IPS DF 6.9 (cell line): ENCODE results near the gene ZNF423.

Experiments
- DNase-seq: peaks from one replicate; pipeline ENCODE4 v3.0.0-alpha.2; 2013; ENCODE audit warnings: low read depth, low spot score
- H3K27ac ChIP-seq: one replicate; pipeline ENCODE4 v1.5.1; 2013; ENCODE audit warnings: low read length, control low read depth
- H3K27me3 ChIP-seq: 2 replicates; pipeline ENCODE4 v1.6.1; 2013; ENCODE audit warnings: mild to moderate bottlenecking, low read length; ENCODE audit not compliant: control insufficient read depth, insufficient read depth
- H3K36me3 ChIP-seq: 2 replicates; pipeline ENCODE4 v1.6.1; 2013; ENCODE audit warnings: low read length; ENCODE audit not compliant: control insufficient read depth, insufficient read depth
- H3K4me1 ChIP-seq: 2 replicates; pipeline ENCODE4 v1.6.1; 2013; ENCODE audit warnings: low read length; ENCODE audit not compliant: control insufficient read depth, insufficient read depth
- H3K4me3 ChIP-seq: 2 replicates; pipeline ENCODE4 v1.5.1; 2013; ENCODE audit warnings: mild to moderate bottlenecking, low read length
- H3K9me3 ChIP-seq: 2 replicates; pipeline ENCODE4 v1.6.1; 2013; ENCODE audit warnings: low read length, inconsistent platforms; ENCODE audit not compliant: control insufficient read depth, insufficient read depth
- WGBS: extraction: QIAGEN DNeasy Blood & Tissue Kit; methylation state at CpG from one replicate; pipeline ENCODE4 v1.1.7; 2013; ENCODE audit warnings: mixed read lengths, missing lambda C conversion rate; ENCODE audit not compliant: insufficient read length, insufficient coverage; 5-methylcytosine and 5-hydroxymethylcytosine counted together

Gene ZNF423

DNA sequence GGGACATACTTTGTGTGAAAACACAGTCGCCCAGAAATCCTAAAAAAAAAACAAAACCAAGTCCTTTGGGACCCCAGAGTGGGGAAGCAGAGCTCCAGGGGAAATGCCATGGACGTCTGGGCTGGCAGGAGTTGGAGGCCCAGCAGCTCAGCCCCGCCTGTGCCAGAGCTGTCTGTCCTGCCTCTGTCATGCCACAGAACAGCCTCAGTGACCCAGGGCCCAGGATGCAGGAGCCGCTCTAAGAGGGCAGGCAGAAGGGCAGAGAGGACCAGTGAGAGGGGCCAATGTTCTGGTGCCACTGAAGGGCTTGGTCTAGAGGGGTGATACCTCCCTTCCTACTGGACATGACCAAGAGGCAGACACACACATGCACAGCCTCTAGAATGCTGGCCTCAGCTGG lies 316.2 kb downstream of the ZNF423 start:
- peaks cover 5% of the 10 kb centered on the region for H3K4me1 ChIP-seq
- no peaks in the 10 kb centered on the region for H3K27me3 ChIP-seq
- H3K4me3 ChIP-seq, result no peak overlapping the region
- no peaks in the 10 kb centered on the region for H3K36me3 ChIP-seq
- no peak overlapping the region for H3K27ac ChIP-seq
- no peaks in the 10 kb centered on the region for H3K9me3 ChIP-seq
- DNase-seq, result no peak
- WGBS, result no CpG with 5 or more reads among the region's 4 CpGs

DNA sequence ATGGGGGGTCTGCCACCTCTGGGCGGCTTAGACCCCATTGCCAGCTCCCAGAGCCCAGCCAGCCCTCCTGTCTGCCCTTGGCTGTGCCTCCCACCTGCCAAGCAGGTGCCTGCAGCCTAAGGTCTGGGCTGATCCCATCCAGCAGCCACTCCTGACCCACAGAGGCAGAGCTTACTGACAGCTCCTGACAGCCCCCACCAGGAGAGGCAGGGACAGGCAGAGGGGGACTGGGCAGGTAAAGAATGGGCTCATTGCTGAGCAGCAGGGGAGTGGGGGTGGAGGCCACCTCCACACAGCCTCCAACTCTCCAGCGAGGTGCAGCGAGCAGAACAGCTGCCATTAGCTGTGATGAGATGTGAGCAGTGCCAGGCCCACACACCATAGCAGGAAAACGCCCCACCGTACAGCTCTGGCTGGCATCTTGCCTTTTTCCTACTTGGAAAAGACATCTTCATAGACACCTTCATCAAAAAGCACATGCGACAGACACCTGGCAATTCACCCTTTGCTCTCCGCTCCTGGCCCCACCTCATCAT lies 317.9 kb downstream of the ZNF423 start:
- Histone ChIP-seq H3K4me3 (no peak overlapping the region), H3K4me1 (peaks cover 3% of the 10 kb centered on the region; the same call in 1 of the 2 replicates), H3K36me3 (no peaks in the 10 kb centered on the region), H3K9me3 (no peaks in the 10 kb centered on the region), H3K27me3 (no peaks in the 10 kb centered on the region), H3K27ac (no peak overlapping the region)
- no peak for DNase-seq
- WGBS, result no CpG with 5 or more reads among the region's 7 CpGs

DNA sequence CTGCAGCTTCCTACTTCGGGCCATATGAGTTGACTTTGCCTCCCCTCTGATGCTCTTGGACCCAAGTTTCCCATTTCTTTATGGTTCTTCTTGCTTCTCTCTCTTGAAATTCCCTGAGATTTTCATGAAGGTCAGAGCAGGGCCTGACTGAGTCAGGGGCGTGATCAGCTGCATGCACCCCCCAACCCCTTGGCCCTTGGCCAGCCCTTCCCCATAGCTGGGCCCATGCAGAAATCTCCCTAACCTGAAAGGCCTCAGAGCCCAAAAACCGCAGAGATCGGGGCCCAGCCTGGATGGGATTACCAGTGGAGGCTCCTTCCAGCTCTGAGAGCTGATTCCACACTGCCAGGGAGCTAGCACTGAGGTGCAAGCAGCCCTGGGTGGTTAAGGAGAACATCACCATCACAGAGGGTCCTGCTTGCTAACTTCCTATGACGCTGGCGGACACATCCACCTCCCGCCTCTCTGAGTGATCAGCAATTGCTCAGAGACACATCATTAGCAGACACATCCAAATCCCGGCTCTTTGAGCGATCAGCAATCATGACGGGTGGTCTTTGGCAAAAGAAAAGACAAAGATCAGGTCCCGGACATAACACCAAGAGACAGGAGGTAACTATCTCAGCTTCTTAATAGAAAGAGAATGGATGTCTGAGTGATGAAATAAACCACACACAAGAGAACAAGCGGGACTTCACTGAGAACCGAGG lies 320.9 kb downstream of the ZNF423 start:
- no CpG with 5 or more reads among the region's 13 CpGs for WGBS
- no peaks in the 10 kb centered on the region for H3K9me3 ChIP-seq
- H3K27me3 ChIP-seq, result no peaks in the 10 kb centered on the region
- H3K36me3 ChIP-seq, result no peaks in the 10 kb centered on the region
- no peak overlapping the region for H3K27ac ChIP-seq
- H3K4me1 ChIP-seq, result peaks cover 4% of the 10 kb centered on the region; the same call in 1 of the 2 replicates
- H3K4me3 ChIP-seq, result no peak overlapping the region
- DNase-seq, result no peak

DNA sequence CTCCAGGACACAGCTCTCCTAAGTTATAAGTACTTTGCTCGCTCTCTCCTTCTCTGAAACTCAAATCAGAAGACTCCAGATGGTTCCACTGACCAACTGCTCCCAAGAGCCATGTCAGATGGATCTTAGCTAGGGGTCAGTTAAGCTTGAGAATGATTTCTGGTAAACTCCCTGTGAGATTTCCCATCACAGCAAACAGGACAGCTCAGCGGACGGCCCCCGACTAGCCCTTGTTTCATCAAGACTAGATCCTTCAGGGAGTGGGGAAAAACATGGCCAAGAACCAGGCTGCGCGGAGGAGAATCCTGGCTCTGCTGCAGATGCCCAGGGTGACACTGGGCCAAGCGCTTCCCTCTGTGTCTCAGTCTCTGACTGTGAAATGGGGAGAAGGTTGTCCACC lies 322.5 kb downstream of the ZNF423 start:
- Histone ChIP-seq H3K9me3 (no peaks in the 10 kb centered on the region), H3K36me3 (no peaks in the 10 kb centered on the region), H3K27ac (no peak overlapping the region), H3K27me3 (no peaks in the 10 kb centered on the region), H3K4me1 (peaks cover 6% of the 10 kb centered on the region), H3K4me3 (no peak overlapping the region)
- no CpG with 5 or more reads among the region's 7 CpGs for WGBS
- no peak for DNase-seq

DNA sequence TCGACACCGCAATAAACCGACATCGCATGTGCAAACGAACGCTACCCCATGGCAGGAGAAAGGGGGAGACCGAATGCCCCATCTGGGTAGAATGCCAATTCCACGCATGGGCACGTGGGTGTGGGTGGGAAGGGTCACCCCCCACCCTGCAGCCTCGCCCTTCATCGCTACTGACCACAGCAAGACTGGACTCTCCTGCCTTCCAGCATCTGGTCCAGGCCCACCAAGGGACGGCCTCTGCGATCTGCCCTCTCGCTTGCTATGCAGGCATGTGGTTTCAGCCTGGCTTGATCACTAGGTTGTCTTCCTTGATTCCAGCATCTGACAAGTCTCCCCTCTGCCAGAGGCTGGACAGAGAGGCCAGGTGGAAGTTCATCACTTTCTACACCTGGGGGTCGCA lies 323.0 kb downstream of the ZNF423 start:
- DNase-seq, result no peak
- no CpG with 5 or more reads among the region's 15 CpGs for WGBS
- no peaks in the 10 kb centered on the region for H3K27me3 ChIP-seq
- no peaks in the 10 kb centered on the region for H3K36me3 ChIP-seq
- H3K4me1 ChIP-seq, result peaks cover 8% of the 10 kb centered on the region
- no peaks in the 10 kb centered on the region for H3K9me3 ChIP-seq
- no peak overlapping the region for H3K4me3 ChIP-seq
- H3K27ac ChIP-seq, result no peak overlapping the region

DNA sequence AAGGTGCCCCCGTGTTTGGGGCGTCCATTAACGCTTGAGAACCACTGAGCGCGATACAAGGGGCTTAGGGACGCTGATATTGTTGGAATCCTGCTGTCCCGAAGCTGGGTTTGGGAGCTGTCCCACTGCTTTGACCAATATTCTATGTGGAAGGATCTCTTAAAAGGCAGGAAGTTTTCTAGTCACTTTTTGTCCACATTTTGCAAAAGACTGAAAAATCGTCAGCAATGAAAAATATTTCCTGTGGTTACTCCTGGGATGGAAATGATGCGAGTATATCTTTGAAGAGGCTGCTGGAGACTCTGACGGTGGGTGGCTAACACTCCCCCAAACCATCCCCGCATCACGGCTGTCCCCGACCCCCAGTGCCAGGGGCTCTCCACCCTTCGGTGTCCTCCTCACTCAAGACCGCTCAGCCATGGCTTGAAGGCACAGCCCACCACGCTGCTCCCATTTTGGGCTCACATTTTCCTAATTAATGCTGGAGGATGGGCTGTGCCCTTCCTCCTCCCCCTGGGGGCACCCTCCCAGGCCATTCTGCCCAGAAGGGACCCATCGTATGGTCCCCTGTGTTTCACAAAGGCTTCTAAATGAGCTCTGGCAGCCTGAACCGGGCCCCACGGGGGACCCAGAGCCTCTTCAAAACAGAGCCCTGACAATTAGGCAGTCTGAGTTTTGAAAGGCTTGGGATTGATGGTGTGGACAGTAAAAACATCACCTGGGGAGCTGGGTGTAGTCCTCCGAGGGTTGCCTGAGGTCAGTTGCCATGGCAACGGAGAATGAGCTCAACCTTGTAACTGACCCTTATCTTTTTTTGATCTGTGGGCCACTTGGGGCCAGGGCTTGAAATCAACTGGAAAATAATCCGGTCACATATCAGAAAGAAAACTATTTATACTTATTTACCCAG lies 323.7 kb downstream of the ZNF423 start:
- no peak overlapping the region for H3K4me3 ChIP-seq
- H3K4me1 ChIP-seq, result peaks cover 9% of the 10 kb centered on the region
- no peaks in the 10 kb centered on the region for H3K27me3 ChIP-seq
- H3K27ac ChIP-seq, result no peak overlapping the region
- no peaks in the 10 kb centered on the region for H3K9me3 ChIP-seq
- H3K36me3 ChIP-seq, result no peaks in the 10 kb centered on the region
- no peak for DNase-seq
- WGBS, result no CpG with 5 or more reads among the region's 22 CpGs

DNA sequence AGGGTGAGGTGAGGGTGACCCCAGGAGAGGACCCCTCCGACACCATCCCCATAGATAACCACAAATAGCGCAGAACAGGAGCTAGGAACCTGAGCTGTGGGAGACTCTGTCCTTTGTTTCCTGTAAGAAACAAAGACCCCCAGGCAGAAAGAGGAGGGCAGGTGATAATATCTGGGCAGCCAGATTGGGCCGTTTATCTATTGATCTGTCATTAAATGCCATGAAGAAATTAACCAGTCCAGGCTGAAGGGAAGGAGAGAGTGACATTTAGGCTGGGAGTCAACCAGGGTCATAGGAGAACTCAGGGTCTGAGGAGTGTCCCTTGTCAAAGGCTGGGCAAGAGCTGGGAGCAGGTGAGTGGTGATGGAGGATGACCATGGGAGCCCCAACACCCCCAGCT lies 324.5 kb downstream of the ZNF423 start:
- H3K27me3 ChIP-seq, result no peaks in the 10 kb centered on the region
- DNase-seq, result no peak
- WGBS, result no CpG with 5 or more reads among the region's 3 CpGs
- H3K4me1 ChIP-seq, result peaks cover 9% of the 10 kb centered on the region
- H3K4me3 ChIP-seq, result no peak overlapping the region
- no peaks in the 10 kb centered on the region for H3K36me3 ChIP-seq
- no peaks in the 10 kb centered on the region for H3K9me3 ChIP-seq
- no peak overlapping the region for H3K27ac ChIP-seq

DNA sequence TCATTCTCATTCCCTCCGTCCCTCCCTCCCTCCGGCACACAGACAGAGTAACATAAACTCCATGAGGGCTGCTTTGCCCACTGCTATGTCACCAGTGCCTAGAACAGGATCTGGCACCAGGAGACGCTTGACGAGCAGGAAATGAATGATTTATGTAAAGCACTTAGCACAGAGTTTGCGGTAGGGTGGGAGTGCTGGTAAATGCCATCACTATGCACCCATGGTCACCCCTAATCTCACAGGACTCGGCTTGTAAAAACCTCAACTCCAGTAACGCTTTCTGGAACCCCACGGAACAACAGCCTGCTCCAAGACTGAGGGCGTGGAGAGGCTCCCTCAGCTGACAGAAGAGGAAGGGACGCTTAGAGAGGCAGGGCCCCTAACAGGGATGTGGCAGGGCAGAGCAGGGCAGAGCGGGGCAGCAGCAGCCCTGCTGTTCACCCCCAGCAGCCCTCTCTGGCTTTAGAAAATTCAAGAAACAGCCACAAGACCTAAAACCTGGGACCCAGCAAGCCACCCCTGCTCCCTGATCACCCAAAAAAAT lies 325.4 kb downstream of the ZNF423 start:
- no peak for DNase-seq
- Histone ChIP-seq H3K36me3 (no peaks in the 10 kb centered on the region), H3K9me3 (no peaks in the 10 kb centered on the region), H3K4me1 (peaks cover 9% of the 10 kb centered on the region), H3K27ac (no peak overlapping the region), H3K27me3 (no peaks in the 10 kb centered on the region), H3K4me3 (no peak overlapping the region)
- WGBS, result no CpG with 5 or more reads among the region's 11 CpGs

DNA sequence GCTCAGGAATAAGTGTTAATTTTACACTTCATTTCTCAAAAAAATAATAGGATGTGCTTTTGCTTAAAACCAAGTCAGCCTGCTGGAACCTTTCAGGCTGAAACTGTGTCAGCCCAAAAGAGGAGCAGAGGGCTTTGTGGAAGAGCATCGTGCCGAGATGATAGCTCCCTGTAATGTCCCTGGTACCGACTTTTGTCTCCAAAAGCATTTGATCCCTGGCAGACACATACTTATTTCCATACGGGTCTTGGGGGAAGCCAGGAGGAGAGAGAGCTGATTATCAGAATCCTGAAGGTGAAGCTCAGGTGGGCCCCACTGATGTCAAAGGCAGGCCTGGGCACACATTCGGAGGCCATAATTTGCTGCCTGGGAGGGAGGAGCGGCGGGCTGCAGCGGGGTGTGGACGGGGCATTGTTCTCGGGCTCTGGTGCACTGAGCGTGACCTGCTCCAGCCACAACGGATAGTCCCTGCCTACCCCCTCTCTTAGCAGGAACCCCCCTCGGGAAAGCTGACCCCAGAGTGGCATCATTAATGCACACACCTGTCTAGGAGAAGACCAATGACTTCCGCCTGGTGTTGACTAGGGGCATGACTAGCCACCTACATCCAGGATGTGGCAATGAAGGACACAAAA lies 326.4 kb downstream of the ZNF423 start:
- Histone ChIP-seq H3K4me3 (no peak overlapping the region), H3K9me3 (no peaks in the 10 kb centered on the region), H3K4me1 (peaks cover 9% of the 10 kb centered on the region), H3K36me3 (no peaks in the 10 kb centered on the region), H3K27ac (no peak overlapping the region), H3K27me3 (no peaks in the 10 kb centered on the region)
- DNase-seq, result no peak
- no CpG with 5 or more reads among the region's 14 CpGs for WGBS

DNA sequence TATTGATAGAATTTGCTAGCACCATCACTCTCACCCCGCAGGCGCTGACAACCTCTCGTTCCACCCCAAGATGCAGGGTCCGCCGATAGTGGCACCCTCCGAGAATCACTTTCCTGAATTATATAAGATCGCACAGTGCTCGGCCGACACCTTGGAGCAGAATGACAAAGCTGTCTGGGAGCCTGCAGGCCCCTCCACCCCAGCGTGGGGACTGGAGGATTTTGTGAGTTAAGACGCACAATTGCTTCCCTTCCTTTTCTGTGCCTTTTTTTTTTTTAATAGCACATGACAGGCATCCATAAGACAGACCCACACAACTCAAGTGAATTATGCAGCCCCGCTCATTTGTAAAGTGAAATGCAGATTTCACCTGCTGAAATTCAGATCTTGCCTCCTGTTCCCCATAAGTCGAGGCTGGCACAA lies 327.0 kb downstream of the ZNF423 start:
- no peaks in the 10 kb centered on the region for H3K36me3 ChIP-seq
- no peak overlapping the region for H3K4me3 ChIP-seq
- WGBS, result no CpG with 5 or more reads among the region's 13 CpGs
- H3K27ac ChIP-seq, result no peak overlapping the region
- H3K4me1 ChIP-seq, result peaks cover 9% of the 10 kb centered on the region
- DNase-seq, result no peak
- no peaks in the 10 kb centered on the region for H3K9me3 ChIP-seq
- no peaks in the 10 kb centered on the region for H3K27me3 ChIP-seq
